Thoracic aorta (tissue), 2 donors: ENCODE measurements around the gene MAN2A1. TPM values are rescaled to one million over a fixed set of nuclear protein-coding genes. Genes with fewer than 3 reads are reported as not detected.

Experiments used
- ATAC-seq: fragments of 150-250 bp; one replicate; pipeline ENCODE4 v1.8.0; 2017; ENCODE audit warnings: low read depth; ENCODE audit not compliant: insufficient number of reproducible peaks, low FRiP score
- DNase-seq: peaks from one replicate; pipeline ENCODE4 v3.0.0-alpha.2; 2020; ENCODE audit warnings: low spot score
- H3K27ac ChIP-seq, 2 donors: fragments of 200-600 bp; sonication (generic); 1 replicate in 1 of 2; 2 replicates in 1 of 2; pipeline ENCODE4 v1.5.1; 2016; ENCODE audit warnings: mild to moderate bottlenecking in 2 of 2, moderate library complexity in 2 of 2
- H3K27me3 ChIP-seq: fragments of 200-600 bp; sonication (generic); replicated peaks from 2 replicates; pipeline ENCODE4 v1.6.0; 2016; ENCODE audit warnings: mild to moderate bottlenecking; ENCODE audit not compliant: insufficient read depth
- H3K36me3 ChIP-seq: fragments of 200-600 bp; sonication (generic); one replicate; pipeline ENCODE4 v1.5.1; 2016
- H3K4me1 ChIP-seq, 2 donors: fragments of 200-600 bp; sonication (generic); 1 replicate in 1 of 2; 2 replicates in 1 of 2; pipeline versions ENCODE4 v1.5.1 to v1.6.0; 2016; ENCODE audit warnings: low read depth in 2 of 2, mild to moderate bottlenecking in 1 of 2; ENCODE audit not compliant: control insufficient read depth in 1 of 2
- H3K4me3 ChIP-seq: fragments of 200-600 bp; sonication (generic); 2 replicates; pipeline ENCODE4 v1.5.1; 2016; ENCODE audit warnings: mild to moderate bottlenecking
- H3K9me3 ChIP-seq: fragments of 200-600 bp; sonication (generic); 2 replicates; pipeline ENCODE4 v1.5.1; 2016
- total RNA-seq, 2 donors: library from RNA; depleted of rRNA; stranded (reverse); fragments of >200 nt; gene quantifications; one replicate each; pipeline versions ENCODE4 v1.1.0 to v1.2.3, GENCODE V29; 2016
- TF ChIP-seq, protein P1 (sequence below): fragments of 200-600 bp; sonication (generic); IDR thresholded peaks from one replicate; pipeline ENCODE4 v1.5.1; 2019; ENCODE audit warnings: antibody characterized with exemption

MAN2A1 gene
- total RNA-seq, 2 donors from 2014 or later, result 64.8 to 82.8 TPM

DNA sequence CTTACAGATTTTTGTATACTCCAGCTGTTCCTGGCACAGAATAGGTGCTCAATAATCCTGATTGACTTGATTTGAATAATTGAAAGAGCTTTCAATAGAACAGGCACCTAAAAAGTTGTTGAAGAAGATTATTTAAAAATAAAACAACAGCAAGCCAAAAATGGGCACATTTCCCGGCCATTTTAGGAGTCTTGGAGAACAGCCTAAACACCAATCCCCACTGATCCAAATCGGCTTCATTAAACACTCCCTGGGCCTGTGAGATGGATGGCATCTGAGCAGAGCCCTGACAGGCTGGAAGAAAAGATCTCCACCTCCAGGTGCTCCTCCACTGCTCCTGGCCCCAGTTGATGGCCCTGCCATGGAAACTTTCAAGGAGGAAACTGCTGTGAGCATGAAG, 213.3 kb downstream of the MAN2A1 start:
- no peak overlapping the region for H3K27ac ChIP-seq
- ATAC-seq, result no peak
- H3K27me3 ChIP-seq, result no peaks in the 10 kb centered on the region
- no peak overlapping the region for H3K4me3 ChIP-seq
- TF ChIP-seq, protein P1, sequence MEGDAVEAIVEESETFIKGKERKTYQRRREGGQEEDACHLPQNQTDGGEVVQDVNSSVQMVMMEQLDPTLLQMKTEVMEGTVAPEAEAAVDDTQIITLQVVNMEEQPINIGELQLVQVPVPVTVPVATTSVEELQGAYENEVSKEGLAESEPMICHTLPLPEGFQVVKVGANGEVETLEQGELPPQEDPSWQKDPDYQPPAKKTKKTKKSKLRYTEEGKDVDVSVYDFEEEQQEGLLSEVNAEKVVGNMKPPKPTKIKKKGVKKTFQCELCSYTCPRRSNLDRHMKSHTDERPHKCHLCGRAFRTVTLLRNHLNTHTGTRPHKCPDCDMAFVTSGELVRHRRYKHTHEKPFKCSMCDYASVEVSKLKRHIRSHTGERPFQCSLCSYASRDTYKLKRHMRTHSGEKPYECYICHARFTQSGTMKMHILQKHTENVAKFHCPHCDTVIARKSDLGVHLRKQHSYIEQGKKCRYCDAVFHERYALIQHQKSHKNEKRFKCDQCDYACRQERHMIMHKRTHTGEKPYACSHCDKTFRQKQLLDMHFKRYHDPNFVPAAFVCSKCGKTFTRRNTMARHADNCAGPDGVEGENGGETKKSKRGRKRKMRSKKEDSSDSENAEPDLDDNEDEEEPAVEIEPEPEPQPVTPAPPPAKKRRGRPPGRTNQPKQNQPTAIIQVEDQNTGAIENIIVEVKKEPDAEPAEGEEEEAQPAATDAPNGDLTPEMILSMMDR, result no peak
- H3K36me3 ChIP-seq, result no peaks in the 10 kb centered on the region
- no peaks in the 10 kb centered on the region for H3K9me3 ChIP-seq
- no peak for DNase-seq
- H3K4me1 ChIP-seq, result peaks cover 3 to 18% of the 10 kb centered on the region in 2 donors

DNA sequence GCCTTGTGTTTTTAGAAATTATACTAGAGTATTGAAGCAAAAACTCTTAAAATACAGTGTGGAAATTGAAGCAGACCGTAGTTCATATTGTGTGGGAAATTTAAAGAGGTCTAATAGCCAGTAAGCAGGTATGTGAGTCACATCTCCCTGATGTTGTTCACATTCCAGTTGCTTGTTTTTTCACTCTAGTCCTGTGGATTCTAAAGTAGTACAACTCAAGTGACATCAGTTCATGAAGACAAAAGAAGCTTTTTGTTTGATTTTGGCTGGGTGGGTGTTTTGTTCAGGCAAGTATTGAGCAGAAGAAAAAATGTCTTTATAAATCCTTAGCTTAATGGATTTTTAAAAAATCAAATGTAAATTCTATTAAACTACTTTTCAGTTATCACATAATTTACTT, 216.2 kb downstream of the MAN2A1 start:
- Histone ChIP-seq H3K9me3 (no peaks in the 10 kb centered on the region), H3K4me3 (no peak overlapping the region), H3K4me1 (peaks cover 0 to 3% of the 10 kb centered on the region in 2 donors), H3K36me3 (no peaks in the 10 kb centered on the region), H3K27me3 (no peaks in the 10 kb centered on the region), H3K27ac (no peak overlapping the region)
- ATAC-seq (no peak), DNase-seq (no peak)
- TF ChIP-seq, protein P1, result no peak

DNA sequence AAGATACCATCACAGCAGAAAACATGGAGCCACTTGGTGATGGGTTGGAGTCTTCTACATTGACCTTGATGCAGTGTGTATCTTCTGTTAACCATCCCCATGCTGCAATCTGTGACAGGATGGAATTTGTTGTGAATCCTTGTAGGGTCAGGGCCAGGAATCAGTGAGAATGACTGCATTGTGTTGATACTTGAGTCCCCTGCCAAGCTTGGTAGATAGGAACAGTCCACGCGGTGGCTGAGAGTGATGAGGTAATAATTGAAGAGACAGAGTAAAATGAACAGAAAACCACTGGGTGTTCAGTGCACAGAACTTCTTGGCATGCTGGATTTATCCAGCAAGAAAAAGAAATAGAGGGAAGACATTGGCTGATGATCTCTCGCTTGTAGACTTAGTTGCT, 217.5 kb downstream of the MAN2A1 start:
- no peaks in the 10 kb centered on the region for H3K36me3 ChIP-seq
- H3K27ac ChIP-seq, result no peak overlapping the region
- H3K9me3 ChIP-seq, result no peaks in the 10 kb centered on the region
- TF ChIP-seq, protein P1, result no peak
- no peak for ATAC-seq
- H3K4me1 ChIP-seq, result peaks cover 0 to 3% of the 10 kb centered on the region in 2 donors
- H3K4me3 ChIP-seq, result no peak overlapping the region
- DNase-seq, result no peak
- no peaks in the 10 kb centered on the region for H3K27me3 ChIP-seq

DNA sequence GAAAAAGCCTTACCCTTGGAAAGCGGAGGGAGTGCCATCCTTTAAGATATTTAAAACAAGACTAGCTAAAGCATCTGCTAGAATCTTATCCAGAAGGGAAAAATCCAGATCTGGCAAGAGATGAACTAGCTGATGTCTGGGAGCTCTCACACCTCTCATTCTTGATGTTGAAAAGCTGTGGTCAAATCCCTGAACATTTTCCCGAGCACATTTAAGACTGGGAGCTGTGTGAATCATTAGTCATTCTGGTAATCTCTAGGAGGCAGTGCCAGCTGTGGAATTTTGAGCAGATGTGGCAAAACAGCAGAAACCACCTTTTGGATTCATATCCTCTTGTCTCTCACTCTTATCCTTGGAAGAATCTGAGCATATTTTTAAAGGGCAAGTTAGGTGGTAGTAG, 218.0 kb downstream of the MAN2A1 start:
- DNase-seq, result no peak

DNA sequence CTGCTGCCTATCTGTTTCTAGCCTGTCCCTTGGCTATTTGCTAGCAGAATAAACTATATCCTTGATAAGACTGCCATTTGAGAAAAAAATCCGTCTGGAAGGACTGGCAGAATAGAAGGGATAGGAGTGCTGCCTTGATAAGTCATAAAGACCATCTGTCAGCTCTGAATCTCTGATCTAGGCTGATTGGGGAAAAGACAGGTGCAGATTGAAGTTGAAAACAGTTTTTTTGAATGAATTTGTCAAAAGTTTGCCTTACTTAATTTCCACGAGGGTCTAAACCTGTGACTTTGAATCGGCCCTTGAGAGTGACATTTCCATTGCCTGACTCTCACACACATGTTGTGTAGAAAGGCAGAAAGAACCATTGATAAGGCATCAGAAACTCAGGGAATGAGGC, 218.6 kb downstream of the MAN2A1 start:
- DNase-seq, result no peak
- no peaks in the 10 kb centered on the region for H3K27me3 ChIP-seq
- H3K4me1 ChIP-seq, result peaks cover 0 to 3% of the 10 kb centered on the region in 2 donors
- ATAC-seq, result no peak
- no peaks in the 10 kb centered on the region for H3K9me3 ChIP-seq
- no peak overlapping the region for H3K27ac ChIP-seq
- no peaks in the 10 kb centered on the region for H3K36me3 ChIP-seq
- TF ChIP-seq, protein P1, result no peak
- no peak overlapping the region for H3K4me3 ChIP-seq

More for the DNA sequence above, 218.0 kb downstream of the MAN2A1 start:
- no peaks in the 10 kb centered on the region for H3K27me3 ChIP-seq
- ATAC-seq, result no peak
- no peak overlapping the region for H3K27ac ChIP-seq
- peaks cover 0 to 3% of the 10 kb centered on the region in 2 donors for H3K4me1 ChIP-seq
- H3K36me3 ChIP-seq, result no peaks in the 10 kb centered on the region
- TF ChIP-seq, protein P1, result no peak
- H3K9me3 ChIP-seq, result no peaks in the 10 kb centered on the region
- H3K4me3 ChIP-seq, result no peak overlapping the region
